ENCODE data around the gene WDR37.

- TF ChIP-seq, protein P1, sequence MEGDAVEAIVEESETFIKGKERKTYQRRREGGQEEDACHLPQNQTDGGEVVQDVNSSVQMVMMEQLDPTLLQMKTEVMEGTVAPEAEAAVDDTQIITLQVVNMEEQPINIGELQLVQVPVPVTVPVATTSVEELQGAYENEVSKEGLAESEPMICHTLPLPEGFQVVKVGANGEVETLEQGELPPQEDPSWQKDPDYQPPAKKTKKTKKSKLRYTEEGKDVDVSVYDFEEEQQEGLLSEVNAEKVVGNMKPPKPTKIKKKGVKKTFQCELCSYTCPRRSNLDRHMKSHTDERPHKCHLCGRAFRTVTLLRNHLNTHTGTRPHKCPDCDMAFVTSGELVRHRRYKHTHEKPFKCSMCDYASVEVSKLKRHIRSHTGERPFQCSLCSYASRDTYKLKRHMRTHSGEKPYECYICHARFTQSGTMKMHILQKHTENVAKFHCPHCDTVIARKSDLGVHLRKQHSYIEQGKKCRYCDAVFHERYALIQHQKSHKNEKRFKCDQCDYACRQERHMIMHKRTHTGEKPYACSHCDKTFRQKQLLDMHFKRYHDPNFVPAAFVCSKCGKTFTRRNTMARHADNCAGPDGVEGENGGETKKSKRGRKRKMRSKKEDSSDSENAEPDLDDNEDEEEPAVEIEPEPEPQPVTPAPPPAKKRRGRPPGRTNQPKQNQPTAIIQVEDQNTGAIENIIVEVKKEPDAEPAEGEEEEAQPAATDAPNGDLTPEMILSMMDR (optimal IDR thresholded peaks at IDR 0.05 in 1 of 3, IDR thresholded peaks at IDR 0.05 in 1 of 3, conservative IDR thresholded peaks at IDR 0.05 in 1 of 3; ENCODE audit: extremely low read depth in 1 of 3, insufficient read depth in 2 of 3, low read length in 3 of 3) = no peak
- TF ChIP-seq EZH2 (IDR thresholded peaks at IDR 0.05; ENCODE audit: low read length) = no peak
These were observed 101.4 kb downstream of the WDR37 start for GRCh38 chr10:1157615-1157933.
